Measurements from ENCODE around the gene STAT6.

The STAT6 gene

GRCh38 chr12:57129321-57129842, 18.2 kb upstream of the STAT6 start:
- Histone ChIP-seq H3K27ac (ENCODE audit: extremely low read depth, low read depth, low read length) (no peak overlapping the region), H3K4me3 (ENCODE audit: low read depth, low read length) (no peak overlapping the region; the same call in 1 of the 2 replicates), H3K4me1 (ENCODE audit: control insufficient read depth, insufficient read depth, low read length) (peaks cover 10% of the 10 kb centered on the region), H3K9me3 (ENCODE audit: control insufficient read depth, insufficient read depth, low read depth, low read length) (no peaks in the 10 kb centered on the region), H3K36me3 (ENCODE audit: control insufficient read depth in 2 of 2, insufficient read depth in 1 of 2, low read length in 2 of 2) (no peaks in the 10 kb centered on the region)
- CTCF ChIA-PET: interaction anchor here (0.5 to 3.7 kb wide), 8 partner anchors 17 to 379 kb away, joined by 3 to 25 read pairs (median 4); no protein-coding TSS in a partner anchor
- TF ChIP-seq TSHZ1 (tag by site-specific recombination; IDR thresholded peaks at IDR 0.05; ENCODE audit: borderline replicate concordance): no peak
- no peak for TF ChIP-seq ZSCAN30 (tag by site-specific recombination; IDR thresholded peaks at IDR 0.05)
- TF ChIP-seq ZNF610 (tag by site-specific recombination; IDR thresholded peaks at IDR 0.05; ENCODE audit: borderline replicate concordance): no peak
- no peak for TF ChIP-seq ZNF560 (tag by site-specific recombination; IDR thresholded peaks at IDR 0.05; ENCODE audit: borderline replicate concordance)
- TF ChIP-seq ZIC2 (tag by site-specific recombination; IDR thresholded peaks at IDR 0.05): no peak; the same call in 1 of the 2 replicates
- TF ChIP-seq ZNF24 (tag by site-specific recombination; IDR thresholded peaks at IDR 0.05): no peak
- no peak for TF ChIP-seq ZEB2 (tag by site-specific recombination; IDR thresholded peaks at IDR 0.05)
- TF ChIP-seq ZNF26 (tag by site-specific recombination; IDR thresholded peaks at IDR 0.05): no peak
- TF ChIP-seq EGR2 (tag by site-specific recombination; IDR thresholded peaks at IDR 0.05; ENCODE audit: low read depth): peak; percentile 32; the same call in 1 of the 2 replicates
- TF ChIP-seq ZNF843 (tag by site-specific recombination; IDR thresholded peaks at IDR 0.05): no peak
- TF ChIP-seq PRDM4 (tag by site-specific recombination; IDR thresholded peaks at IDR 0.05): no peak
- no peak for TF ChIP-seq AEBP2 (tag by site-specific recombination; IDR thresholded peaks at IDR 0.05; ENCODE audit: borderline replicate concordance)
- TF ChIP-seq SCRT1 (tag by site-specific recombination; IDR thresholded peaks at IDR 0.05; ENCODE audit: borderline replicate concordance): no peak
- TF ChIP-seq ZNF335 (tag by site-specific recombination; conservative IDR thresholded peaks at IDR 0.05): no peak
- no peak for TF ChIP-seq ZNF169 (tag by site-specific recombination; IDR thresholded peaks at IDR 0.05)
- no peak for TF ChIP-seq ZBTB21 (tag by site-specific recombination; IDR thresholded peaks at IDR 0.05)
- peak; percentile 47; the same call in 1 of the 2 replicates for TF ChIP-seq ZFHX2 (tag by site-specific recombination; conservative IDR thresholded peaks at IDR 0.05)
- no peak for TF ChIP-seq ZNF558 (tag by site-specific recombination; IDR thresholded peaks at IDR 0.05)
- no peak for TF ChIP-seq ZNF366 (tag by site-specific recombination; conservative IDR thresholded peaks at IDR 0.05)
- TF ChIP-seq GLIS1 (tag by site-specific recombination; IDR thresholded peaks at IDR 0.05): no peak
- peak; percentile 24; the same call in 1 of the 2 replicates for TF ChIP-seq GLIS2 (tag by site-specific recombination; IDR thresholded peaks at IDR 0.05)
- TF ChIP-seq ZNF18 (tag by site-specific recombination; IDR thresholded peaks at IDR 0.05): no peak
- TF ChIP-seq ZNF280C (tag by site-specific recombination; IDR thresholded peaks at IDR 0.05): no peak
- 0 out of 2 replicates have a peak, but pooled peaks have one; percentile 6 for TF ChIP-seq IKZF3 (tag by site-specific recombination; IDR thresholded peaks at IDR 0.05)
- POLR2A ChIA-PET: no interaction called here
